Jurkat, Clone E6-1 (cell line): ENCODE data around the gene TPST1. TPM values are rescaled to one million over a fixed set of nuclear protein-coding genes. Genes with fewer than 3 reads are reported as not detected.
"Not testable (repeated sequence)": the region's sequence is repeated elsewhere in the genome, so short reads cannot be mapped to it uniquely, and the experiment has no call there.

ENCODE experiments used
- DNase-seq: peaks from one replicate; pipeline ENCODE4 v3.0.0-alpha.2; 2011; ENCODE audit warnings: low read depth, low spot score
- H3K4me3 ChIP-seq: 2 replicates; pipeline ENCODE4 v1.5.1; 2011; ENCODE audit warnings: mild to moderate bottlenecking, low read length, control low read depth, moderate library complexity
- polyA plus RNA-seq: library from polyadenylated mRNA; unstranded; fragments of >200 nt; gene quantifications from one replicate; pipeline ENCODE4 v1.2.1, GENCODE V29; 2012; ENCODE audit warnings: missing spikeins; ENCODE audit not compliant: insufficient read length, insufficient read depth

Gene TPST1
- polyA plus RNA-seq = 5.7 TPM

DNA sequence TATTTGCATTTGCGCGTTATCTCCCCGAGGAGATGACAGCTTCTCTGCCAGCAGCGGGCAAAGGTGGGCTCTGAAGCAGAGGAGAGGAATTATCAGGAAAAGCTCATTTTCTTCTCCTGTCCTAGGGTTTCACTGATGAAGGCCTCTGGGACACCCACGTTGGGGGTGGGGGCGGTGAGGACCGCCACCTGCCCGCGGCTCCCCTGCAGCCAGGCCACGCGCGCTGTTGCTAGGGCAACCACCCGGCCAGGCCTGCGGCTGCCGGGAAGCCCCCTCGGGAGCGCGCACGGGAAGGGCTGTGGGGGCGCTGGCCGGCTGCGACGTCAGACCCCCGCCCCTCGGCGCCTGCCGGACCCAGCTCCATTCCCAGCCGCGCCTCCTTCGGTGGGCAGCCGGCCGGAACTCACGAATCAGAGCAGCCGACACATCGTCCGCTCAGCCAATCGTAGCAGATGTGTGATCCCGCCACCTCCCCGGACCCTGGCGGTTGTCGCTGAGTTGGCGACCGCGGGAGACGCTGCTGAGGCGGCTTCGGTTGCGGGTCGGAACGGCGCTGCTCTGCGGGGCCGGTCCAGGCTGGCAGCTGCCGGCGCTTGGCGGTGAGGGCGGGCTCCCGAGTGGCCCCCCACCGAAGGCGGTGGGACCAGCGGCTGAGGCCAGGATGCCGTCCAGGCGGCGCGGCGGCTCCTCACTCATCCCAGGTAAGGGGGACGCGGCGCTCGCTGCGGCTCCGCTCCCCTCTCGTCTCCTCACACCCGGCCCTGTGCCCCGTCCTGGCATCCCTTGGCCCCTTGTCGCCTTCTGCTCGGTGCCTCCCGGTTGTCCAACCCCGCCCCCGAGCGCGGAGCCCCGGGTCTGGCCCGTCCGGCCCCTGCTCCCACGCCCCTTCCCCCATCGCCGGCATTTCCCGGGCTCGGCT lies at the start of gene TPST1:
TPST1 (plus strand) TSS at position 513 of the 919 bp plus-strand sequence. CDS start 35,092 bp downstream, outside the sequence.
- DNase-seq = peak; percentile 64

DNA sequence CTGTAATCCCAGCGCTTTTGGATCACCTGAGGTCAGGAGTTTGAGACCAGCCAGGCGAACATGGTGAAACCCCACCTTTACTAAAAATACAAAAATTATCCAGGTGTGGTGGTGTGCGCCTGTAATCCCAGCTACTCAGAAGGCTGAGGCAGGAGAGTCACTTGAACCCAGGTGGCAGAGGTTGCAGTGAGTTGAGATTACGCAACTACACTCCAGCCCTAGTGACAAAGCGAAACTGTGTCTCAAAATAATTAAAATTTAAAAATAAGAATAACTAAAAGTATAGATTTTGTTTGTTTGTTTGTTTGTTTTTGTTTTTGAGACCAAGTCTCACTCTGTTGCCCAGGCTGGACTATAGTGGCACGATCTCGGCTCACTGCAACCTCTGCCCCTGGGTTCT lies 49.1 kb upstream of the TPST1 start:
- not testable (repeated sequence) for H3K4me3 ChIP-seq, DNase-seq

More for the DNA sequence above, at the start of gene TPST1:
- H3K4me3 ChIP-seq = peak within 1 kb of the TSS; percentile 64

DNA sequence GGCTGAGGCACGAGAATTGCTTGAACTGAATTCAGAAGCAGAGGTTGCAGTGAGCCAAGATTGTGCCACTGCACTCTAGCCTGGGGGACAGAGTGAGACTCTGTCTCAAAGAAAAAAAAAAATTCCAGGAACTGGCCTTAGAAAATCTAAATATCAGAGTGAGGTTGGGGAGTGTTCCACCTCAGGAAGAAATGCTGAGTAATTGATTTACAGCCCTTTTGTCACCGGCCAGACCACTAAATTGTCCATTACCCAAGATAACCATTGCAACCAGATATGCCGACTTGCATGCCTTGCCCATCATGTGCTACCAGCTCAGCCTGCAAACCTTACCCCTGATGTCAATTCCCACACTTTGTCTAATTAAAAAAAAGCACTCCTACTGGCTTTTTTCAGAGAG lies 48.1 kb upstream of the TPST1 start:
- H3K4me3 ChIP-seq = no peak overlapping the region
- DNase-seq = no peak

DNA sequence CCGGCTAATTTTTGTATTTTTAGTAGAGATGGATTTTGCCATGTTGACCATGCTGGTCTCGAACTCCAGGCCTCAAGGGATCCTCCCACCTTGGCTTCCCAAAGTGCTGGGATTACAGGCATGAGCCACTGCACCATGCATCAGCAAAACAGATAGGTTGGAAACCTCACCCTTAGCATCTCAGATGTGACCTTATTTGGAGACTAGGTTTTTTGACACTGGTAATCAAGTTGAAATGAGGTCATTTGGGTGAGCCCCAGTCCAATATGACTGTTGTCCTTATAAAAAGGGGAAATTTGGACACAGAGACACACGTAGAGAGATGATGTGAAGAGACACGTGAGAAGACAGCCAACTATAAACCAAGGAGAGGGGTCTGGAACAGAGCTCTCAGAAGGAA lies 42.5 kb upstream of the TPST1 start:
- no peak for DNase-seq
- no peak overlapping the region for H3K4me3 ChIP-seq

DNA sequence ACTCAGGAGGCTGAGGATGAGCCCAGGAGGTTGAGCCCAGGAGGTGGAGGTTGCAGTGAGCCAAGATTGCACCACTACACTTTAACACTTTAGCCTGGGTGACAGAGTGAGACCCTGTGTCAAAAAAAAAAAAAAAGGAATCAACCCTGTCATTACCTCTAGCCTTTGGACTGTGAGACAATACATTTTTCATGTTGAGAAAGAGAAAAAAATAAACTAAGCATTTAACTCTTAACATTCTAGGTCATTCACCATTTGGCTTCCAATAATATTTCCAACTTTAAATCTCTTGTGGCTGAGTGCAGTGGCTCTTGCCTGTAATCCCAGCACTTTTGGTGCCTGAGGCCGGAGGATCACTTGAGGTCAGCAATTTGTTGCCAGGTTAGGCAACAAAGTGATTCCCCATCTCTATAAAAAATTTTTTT lies 41.9 kb upstream of the TPST1 start:
- no peak for DNase-seq

DNA sequence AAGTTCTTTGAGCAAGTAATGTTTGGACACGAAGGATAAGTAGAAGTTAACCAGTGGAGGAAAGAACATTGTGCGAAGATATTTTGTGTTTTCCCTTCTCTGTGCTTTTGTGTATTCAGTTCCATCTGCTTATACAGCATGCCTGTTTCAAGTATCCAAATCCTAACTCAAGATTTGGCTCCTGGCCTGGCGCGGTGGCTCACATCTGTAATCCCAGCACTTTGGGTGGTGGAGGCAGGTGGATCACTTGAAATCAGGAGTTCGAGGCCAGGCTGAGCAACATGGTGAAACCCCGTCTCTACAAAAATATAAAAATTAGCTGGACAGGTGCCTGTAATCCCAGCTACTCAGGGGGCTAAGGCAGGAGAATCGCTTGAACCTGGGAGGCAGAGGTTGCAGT lies 40.8 kb upstream of the TPST1 start:
- H3K4me3 ChIP-seq = no peak overlapping the region
- no peak for DNase-seq

More for the DNA sequence above, 41.9 kb upstream of the TPST1 start:
- H3K4me3 ChIP-seq = no peak overlapping the region

DNA sequence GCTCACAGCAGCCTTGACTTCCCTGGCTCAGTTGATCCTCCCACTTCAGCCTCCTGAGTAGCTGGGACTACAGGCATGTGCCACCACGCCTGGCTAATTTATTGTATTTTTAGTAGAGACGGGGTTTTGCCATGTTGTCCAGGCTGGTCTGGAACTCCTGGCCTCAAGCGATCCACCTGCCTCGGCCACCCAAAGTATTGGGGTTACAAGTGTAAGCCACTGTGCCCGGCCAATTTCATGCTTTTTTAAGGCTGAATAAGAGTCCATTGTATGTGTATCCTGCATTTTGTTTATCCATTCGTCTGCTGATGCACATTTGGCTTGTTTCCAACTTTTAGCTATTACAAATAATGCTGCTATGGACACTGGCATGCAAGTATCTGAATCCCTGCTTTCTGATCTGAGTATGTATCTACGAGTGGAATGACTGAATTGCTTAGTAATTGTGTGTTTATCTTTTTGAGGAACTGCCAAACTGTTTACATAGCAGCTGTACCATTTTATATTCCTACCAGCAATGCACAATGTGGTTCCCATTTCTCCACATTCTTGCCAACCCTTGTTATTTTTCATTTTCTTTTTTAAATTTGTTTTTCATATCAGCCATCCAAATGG lies 37.3 kb upstream of the TPST1 start:
- DNase-seq = no peak
- H3K4me3 ChIP-seq = no peak overlapping the region

DNA sequence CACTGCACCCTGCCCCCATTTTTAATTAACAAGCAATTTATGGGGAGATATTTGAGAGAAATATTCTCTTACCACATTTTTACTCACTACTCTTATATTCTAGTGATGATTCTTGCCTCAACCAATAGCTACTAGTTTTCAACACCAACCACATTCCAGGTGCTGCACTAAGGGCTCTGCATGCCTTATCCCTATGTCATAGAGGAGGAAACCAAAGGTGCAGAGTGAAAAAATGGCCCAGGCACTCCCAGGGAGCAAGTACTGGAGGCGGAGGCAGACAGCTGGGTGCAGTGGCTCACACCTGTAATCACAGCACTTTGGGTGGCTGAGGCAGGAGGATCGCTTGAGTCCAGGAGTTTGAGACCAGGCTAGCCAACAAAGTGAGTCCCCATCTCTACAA lies 35.5 kb upstream of the TPST1 start:
- DNase-seq = no peak
- no peak overlapping the region for H3K4me3 ChIP-seq

DNA sequence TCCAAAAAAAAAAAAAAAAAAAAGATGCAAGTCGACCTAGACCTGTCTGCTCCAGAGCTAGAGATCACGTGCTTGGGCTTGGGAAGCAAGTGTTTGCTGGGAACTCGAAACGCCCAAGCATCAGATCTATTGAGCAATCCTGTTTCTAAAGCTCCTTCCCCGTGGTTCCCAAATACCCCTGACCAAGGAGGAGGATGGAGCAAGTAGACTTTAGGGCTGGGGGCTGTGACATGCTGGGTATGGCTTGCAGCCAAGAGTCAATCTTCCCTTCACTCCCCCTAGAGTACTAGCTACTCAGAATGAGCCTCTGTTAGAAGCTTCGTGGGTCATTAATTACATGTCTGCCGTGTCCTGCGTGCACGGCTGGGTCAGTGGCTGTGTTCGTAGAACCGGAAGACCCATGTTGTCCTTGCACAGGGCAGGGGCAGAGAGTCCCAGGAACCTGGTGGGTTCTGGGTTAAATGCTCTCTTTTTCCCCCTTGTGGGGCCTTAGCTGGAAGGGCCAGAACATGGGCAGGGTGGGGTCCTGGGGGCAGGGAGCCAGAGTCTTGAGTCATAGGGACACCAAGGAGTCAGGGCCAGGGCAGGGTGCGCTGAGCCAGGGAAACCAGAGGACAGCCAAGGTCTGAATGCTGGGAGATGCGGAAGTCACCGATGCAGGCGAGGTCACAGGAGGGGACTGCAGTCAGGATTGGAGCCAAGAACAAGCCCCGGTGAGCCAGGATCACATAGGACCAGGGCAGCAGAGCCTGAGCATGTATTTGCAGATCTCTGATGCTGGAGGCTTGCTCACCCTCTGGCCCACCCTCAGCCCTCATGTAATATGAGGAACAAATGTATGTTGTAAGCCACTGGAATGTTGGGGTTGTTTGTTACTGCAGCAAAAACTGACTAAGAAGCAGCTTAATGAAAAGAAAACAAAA lies 34.6 kb upstream of the TPST1 start:
- DNase-seq = no peak
- no peak overlapping the region for H3K4me3 ChIP-seq

DNA sequence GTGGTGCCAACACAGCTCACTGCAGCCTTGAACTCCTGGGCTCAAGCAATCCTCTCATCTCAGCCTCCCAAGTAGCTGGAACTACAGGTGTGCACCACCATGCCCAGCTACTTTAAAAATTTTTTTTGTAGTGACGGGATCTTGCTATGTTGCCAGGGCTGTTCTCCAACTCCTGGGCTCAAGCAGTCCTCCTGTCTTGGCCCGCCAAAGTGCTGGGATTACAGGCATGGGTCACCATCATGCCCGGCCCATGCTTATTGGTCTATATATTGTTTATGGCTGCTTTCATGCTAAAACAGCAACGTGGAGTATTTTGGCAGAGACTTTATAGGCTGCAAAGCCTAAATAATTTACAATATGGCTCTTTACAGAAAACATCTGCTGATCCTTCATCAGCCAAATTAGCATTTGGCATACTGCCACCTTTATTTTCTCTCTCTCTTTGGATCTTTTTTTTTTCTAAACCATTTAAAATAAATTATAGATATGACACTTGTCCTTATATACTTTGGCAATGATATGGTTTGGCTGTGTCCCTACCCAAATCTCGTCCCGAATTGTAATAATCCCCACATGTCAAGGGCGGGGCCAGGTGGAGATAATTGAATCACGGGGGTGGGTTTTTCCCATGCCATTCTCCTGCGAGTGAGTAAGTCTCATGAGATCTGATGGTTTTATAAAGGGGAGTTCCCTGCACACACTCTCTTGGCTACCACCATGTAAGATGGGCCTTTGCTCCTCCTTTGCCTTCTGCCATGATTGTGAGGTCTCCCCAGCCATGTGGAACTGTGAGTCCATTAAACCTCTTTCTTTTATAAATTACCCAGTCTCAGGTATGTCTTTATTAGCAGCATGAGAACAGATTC lies 32.4 kb upstream of the TPST1 start:
- not testable (repeated sequence) for H3K4me3 ChIP-seq, DNase-seq

DNA sequence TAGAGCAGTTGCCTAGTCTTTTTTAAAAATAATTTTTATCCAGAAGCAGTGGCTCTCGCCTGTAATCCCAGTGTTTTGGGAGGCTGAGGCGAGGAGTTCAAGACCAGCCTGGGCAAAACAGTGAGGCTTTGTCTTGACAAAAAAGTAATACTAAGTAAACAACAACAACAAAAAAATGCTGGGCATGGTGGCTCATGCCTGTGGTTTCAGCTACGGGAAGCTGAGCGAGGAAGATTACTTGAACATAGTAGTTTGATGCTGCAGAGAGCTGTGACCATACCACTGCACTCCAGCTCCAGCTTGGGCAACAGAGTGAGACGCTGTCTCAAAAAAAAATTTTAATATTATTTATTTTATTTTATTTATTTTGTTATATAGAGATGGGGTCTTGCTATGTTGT lies 31.3 kb upstream of the TPST1 start:
- no peak for DNase-seq
- H3K4me3 ChIP-seq = no peak overlapping the region

DNA sequence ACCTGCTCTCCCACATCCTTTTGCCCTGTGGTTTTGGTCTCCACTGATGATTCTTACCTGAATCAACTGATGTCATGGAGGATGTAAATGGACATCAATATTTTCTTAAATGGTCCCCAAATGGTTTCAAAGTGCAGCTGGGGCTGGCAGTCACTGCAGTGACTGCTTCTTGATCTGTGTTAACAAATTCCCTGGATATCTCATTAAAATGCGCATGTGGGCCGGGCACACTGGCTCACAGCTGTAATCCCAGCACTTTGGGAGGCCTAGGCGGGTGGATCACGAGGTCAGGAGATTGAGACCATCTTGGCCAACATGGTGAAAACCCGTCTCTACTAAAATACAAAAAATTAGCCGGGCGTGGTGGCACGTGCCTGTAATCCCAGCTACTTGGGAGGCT lies 30.1 kb upstream of the TPST1 start:
- not testable (repeated sequence) for DNase-seq, H3K4me3 ChIP-seq

DNA sequence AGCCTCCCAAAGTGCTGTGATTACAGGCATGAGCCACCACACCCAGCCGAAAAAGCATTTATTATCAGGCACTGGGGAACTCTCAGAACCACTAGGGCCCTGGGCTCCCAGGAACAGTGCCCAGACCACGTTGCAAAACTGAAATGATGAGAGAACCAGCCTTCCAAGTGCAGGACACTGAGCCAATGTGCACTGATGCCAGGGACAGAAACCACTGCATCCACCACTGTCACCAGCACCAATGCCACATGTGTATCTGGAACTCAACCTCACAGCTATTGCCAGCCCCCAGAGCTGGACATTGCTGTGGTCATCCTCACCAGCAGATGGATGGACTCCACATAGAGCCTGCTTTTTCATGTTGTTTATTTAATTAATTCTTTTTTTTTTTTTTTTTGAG lies 28.2 kb upstream of the TPST1 start:
- DNase-seq = no peak
- H3K4me3 ChIP-seq = no peak overlapping the region

DNA sequence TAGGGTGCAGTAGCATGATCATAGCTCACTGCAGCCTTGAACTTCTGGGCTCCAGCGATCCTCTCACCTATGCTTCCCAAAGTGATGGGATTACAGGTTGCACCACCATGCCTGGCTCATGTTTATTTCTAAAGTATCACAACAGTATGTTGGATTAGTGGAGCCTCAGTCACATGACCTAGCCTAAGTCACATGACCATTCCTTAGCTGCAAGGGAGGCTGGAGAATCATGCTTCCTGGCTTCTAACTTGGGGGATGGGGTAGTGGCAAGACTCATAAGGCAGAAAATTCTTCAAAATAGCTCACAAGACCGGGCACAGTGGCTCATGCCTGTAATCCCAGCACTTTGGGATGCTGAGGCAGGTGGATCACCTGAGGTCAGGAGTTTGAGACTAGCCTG lies 26.9 kb upstream of the TPST1 start:
- H3K4me3 ChIP-seq = no peak overlapping the region
- DNase-seq = no peak

DNA sequence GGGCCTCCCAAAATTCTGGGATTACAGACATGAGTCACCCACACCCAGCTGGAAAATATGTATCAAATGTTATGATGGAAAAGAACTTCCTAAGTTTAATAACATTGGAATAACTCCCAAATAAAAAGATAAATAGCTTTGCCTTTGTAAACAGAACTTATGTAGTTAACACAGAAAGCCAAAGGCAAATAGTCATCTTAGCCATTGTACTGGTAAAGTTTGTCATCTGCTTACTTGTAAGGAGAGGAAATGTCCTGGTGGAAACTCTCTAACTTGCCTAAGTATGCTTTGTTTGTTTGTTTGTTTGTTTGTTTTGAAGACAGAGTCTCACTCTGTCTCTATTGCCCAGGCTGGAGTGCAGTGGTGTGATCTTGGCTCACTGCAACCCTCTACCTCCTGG lies 23.8 kb upstream of the TPST1 start:
- DNase-seq = no peak
- H3K4me3 ChIP-seq = no peak overlapping the region

DNA sequence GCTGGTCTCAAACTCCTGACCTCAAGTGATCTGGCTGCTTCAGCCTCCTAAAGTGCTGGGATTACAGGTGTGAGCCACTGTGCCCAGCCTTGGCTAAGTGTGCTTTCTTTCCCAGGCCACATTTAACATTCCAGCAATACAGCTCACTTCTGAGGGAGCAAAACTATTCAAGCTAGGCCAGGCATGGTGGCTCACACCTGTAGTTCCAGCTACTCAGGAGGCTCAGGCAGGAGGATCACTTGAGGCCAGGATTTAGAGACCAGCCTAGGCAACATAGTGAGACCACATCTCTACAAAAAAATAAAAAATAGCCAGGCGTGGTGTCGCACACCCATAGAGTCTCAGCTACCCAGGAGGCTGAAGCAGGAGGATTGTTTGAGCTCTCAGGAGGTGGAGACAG lies 23.3 kb upstream of the TPST1 start:
- H3K4me3 ChIP-seq = no peak overlapping the region
- no peak for DNase-seq

DNA sequence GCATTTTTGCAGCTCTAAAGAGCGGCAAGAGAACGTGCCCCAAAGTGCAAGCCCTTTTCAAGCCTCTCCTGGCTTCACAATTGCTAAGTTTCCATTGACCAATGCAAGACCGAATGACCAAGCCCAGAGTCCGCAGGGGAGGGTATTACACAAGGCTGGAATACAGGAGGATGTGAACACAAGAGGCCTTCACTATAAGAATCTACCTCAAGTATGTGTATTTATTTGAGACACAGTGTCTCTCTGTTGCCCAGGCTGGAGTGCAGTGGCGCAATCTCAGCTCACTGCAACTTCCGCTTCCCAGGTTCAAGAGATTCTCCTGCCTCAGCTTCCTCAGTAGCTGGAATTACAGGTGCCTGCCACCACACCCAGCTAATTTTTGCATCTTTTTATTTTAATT lies 22.2 kb upstream of the TPST1 start:
- no peak for DNase-seq
- no peak overlapping the region for H3K4me3 ChIP-seq

DNA sequence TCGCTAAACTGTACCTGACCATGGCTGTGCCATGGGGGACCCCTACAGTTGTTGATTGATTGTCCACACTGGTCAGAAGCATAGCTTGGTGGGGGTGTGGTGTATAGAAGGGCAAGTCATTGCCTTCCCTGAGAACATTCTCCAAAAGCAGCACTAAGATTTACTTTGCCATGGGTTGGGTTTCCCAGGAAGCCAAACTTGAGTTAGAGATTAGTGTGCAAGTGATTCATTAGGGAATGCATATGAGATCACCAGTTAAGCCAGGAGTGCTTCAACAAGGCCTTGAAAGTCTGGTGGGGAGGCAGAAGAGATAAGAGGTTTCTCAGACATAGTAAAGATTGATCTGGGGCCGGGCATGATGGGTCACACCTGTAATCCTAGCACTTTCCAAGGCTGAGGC lies 21.4 kb upstream of the TPST1 start:
- H3K4me3 ChIP-seq = no peak overlapping the region
- no peak for DNase-seq
